ENCODE results near the gene OR7G1. TPM values are rescaled to one million over a fixed set of nuclear protein-coding genes. Genes with fewer than 3 reads are reported as not detected.

OR7G1 gene
- total RNA-seq, 2 donors from 2014 or later, result not detected

DNA sequence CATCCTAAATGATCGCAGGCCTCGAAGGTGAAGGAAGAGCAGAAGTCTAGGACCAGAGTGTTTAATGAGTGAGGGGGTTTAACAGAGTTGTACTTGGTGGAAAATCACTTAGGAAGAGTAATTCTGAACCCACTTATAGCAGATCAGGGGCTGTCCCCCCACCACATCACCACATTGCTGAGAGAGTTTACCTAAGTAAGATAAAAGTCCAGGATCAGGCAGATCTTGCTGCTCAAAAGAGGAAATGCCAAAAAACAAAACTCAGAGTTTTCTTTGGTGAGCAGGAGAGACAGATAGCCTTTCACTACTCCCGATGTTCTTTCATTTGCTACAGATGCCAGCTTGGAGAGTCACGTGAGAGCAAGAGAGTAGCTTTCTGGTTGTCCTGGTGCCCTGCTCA is 40.0 kb upstream of the OR7G1 start:
- H3K27ac ChIP-seq, result no peak overlapping the region

DNA sequence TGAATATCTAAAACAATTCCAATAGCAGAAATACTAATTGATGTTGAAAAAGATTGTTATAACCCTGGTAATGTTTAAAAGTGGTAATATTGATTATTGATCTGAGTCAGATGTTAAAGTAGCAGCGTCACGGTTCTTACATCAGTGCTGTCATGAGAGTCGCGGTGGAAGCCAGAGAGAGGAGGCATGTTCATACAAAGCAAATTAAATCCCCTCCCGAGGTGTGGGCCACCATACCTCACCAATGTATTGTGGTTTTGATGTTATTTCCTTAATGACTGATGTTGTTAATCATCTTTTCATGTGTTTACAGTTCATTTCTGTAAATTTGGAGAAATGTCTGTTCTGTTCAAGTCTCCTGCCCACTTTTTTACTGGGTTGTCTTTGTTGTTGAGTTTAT is 35.8 kb upstream of the OR7G1 start:
- H3K4me1 ChIP-seq (ENCODE audit: control insufficient read depth in 1 of 2, low read depth in 2 of 2), result no peaks in the 10 kb centered on the region
- no peak overlapping the region for H3K4me3 ChIP-seq
- TF ChIP-seq, protein P1, sequence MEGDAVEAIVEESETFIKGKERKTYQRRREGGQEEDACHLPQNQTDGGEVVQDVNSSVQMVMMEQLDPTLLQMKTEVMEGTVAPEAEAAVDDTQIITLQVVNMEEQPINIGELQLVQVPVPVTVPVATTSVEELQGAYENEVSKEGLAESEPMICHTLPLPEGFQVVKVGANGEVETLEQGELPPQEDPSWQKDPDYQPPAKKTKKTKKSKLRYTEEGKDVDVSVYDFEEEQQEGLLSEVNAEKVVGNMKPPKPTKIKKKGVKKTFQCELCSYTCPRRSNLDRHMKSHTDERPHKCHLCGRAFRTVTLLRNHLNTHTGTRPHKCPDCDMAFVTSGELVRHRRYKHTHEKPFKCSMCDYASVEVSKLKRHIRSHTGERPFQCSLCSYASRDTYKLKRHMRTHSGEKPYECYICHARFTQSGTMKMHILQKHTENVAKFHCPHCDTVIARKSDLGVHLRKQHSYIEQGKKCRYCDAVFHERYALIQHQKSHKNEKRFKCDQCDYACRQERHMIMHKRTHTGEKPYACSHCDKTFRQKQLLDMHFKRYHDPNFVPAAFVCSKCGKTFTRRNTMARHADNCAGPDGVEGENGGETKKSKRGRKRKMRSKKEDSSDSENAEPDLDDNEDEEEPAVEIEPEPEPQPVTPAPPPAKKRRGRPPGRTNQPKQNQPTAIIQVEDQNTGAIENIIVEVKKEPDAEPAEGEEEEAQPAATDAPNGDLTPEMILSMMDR (IDR thresholded peaks at IDR 0.05), result no peak
- H3K36me3 ChIP-seq, result peaks cover 32% of the 10 kb centered on the region
- ATAC-seq (ENCODE audit: insufficient number of reproducible peaks, low FRiP score, low read depth), result no peak
- no peak overlapping the region for H3K27ac ChIP-seq
- H3K9me3 ChIP-seq, result peaks cover 32% of the 10 kb centered on the region
- no peaks in the 10 kb centered on the region for H3K27me3 ChIP-seq (replicated peaks; ENCODE audit: insufficient read depth)
- no peak for DNase-seq (ENCODE audit: low spot score)

More for the DNA sequence above, 40.0 kb upstream of the OR7G1 start:
- Histone ChIP-seq H3K4me1 (ENCODE audit: control insufficient read depth in 1 of 2, low read depth in 2 of 2) (no peaks in the 10 kb centered on the region), H3K36me3 (peaks cover 64% of the 10 kb centered on the region), H3K27me3 (replicated peaks; ENCODE audit: insufficient read depth) (no peaks in the 10 kb centered on the region), H3K9me3 (peaks cover 43% of the 10 kb centered on the region), H3K4me3 (no peak overlapping the region)
- TF ChIP-seq, protein P1 (IDR thresholded peaks at IDR 0.05), result no peak
- ATAC-seq (ENCODE audit: insufficient number of reproducible peaks, low FRiP score, low read depth) (no peak), DNase-seq (ENCODE audit: low spot score) (no peak)

DNA sequence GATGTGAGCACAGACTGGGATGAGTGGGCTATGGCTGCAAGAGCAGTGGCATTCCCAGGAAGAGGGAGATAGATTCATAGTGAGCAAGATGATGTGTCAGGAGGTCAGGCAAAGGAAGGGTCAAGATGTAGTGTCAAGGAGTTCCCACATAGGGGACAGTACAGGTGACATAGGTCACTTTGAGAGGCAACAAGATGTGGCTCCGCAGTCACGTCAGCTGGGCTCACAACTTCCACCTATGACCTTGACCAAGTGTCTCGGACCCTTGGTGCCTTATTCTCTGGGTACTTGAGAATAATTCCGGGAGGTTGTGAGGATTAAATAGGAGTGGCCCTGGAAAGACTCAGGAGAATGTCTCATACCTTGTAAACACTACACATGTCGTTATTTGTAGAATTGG is 35.1 kb upstream of the OR7G1 start:
- no peaks in the 10 kb centered on the region for H3K4me1 ChIP-seq (ENCODE audit: control insufficient read depth in 1 of 2, low read depth in 2 of 2)
- TF ChIP-seq, protein P1 (IDR thresholded peaks at IDR 0.05), result no peak
- no peak overlapping the region for H3K4me3 ChIP-seq
- peaks cover 25% of the 10 kb centered on the region for H3K36me3 ChIP-seq
- no peak for DNase-seq (ENCODE audit: low spot score)
- H3K27me3 ChIP-seq (replicated peaks; ENCODE audit: insufficient read depth), result no peaks in the 10 kb centered on the region
- ATAC-seq (ENCODE audit: insufficient number of reproducible peaks, low FRiP score, low read depth), result no peak
- H3K9me3 ChIP-seq, result peaks cover 33% of the 10 kb centered on the region
- H3K27ac ChIP-seq, result no peak overlapping the region

DNA sequence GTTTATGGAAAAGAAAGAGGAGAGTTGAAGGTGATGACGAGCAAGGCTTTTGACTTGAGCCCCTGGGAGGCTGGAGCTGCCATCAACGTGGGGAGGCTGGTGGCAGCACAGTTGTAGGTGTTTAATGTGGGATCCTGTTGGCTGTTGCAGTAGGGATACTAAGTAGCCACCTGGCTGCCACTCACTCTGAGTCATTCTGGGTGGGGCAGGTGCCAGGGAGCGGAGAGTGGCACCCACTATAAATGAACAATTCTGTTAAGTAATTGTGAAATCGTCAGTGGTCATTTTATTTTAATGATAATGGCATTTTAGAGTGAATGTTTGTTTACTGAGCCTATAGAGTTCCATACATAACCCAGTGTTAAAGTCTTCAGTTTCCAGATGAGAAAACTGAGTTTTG is 34.4 kb upstream of the OR7G1 start:
- Histone ChIP-seq H3K9me3 (peaks cover 33% of the 10 kb centered on the region), H3K27ac (no peak overlapping the region), H3K4me1 (ENCODE audit: control insufficient read depth in 1 of 2, low read depth in 2 of 2) (no peaks in the 10 kb centered on the region), H3K27me3 (replicated peaks; ENCODE audit: insufficient read depth) (no peaks in the 10 kb centered on the region), H3K4me3 (no peak overlapping the region), H3K36me3 (peaks cover 20% of the 10 kb centered on the region)
- DNase-seq (ENCODE audit: low spot score) (no peak), ATAC-seq (ENCODE audit: insufficient number of reproducible peaks, low FRiP score, low read depth) (no peak)
- TF ChIP-seq, protein P1 (IDR thresholded peaks at IDR 0.05), result no peak

DNA sequence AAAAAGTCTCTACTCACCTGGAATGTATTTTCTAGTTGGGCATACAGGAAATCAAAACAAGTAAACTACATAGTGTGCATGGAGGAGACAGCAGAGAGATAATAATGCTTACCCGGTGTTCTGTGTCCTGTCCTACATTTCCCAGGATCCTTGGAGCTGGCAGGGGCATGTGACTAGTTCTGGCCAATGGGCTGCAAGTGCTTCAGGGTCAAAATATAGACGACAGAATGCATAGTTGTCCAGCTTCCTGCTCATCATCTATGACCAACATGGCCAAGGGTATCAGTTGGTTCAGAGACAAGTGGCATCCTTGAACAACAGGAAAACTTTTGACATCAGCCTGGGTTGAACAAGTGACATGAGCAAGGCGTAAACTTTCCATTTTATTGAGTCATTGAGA is 33.1 kb upstream of the OR7G1 start:
- no peak overlapping the region for H3K27ac ChIP-seq
- ATAC-seq (ENCODE audit: insufficient number of reproducible peaks, low FRiP score, low read depth), result no peak
- peaks cover 17% of the 10 kb centered on the region for H3K36me3 ChIP-seq
- H3K9me3 ChIP-seq, result peaks cover 29% of the 10 kb centered on the region
- no peak overlapping the region for H3K4me3 ChIP-seq
- TF ChIP-seq, protein P1 (IDR thresholded peaks at IDR 0.05), result no peak
- no peaks in the 10 kb centered on the region for H3K4me1 ChIP-seq (ENCODE audit: control insufficient read depth in 1 of 2, low read depth in 2 of 2)
- no peaks in the 10 kb centered on the region for H3K27me3 ChIP-seq (replicated peaks; ENCODE audit: insufficient read depth)
- no peak for DNase-seq (ENCODE audit: low spot score)
